HG03135 (cell line): ENCODE data around the gene MEGF8.

Source experiments
- ATAC-seq: cut with Tn5 transposase; IDR thresholded peaks from one replicate; pipeline ENCODE4 v1.9.1; 2021; ENCODE audit warnings: mild to moderate bottlenecking, moderate library complexity; ENCODE audit not compliant: unreplicated experiment

The MEGF8 gene

DNA sequence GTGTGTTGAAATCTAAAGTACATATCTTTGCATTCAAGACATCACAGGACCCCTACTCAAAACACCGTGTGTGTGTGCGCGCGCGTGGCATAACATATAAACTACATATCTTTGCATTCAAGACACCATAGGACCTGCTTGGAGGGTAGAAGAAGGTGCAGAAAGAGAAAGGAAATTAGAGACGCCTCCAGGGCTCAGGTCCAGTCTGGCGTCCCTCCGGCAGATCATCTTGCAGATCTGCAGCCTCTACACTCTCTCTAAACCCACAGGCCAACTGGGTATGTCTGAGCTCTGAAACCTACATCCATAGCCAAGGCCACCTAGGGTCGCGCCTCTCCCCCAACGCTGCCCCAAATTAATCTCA, 22.4 kb upstream of the MEGF8 start:
- ATAC-seq = no peak

DNA sequence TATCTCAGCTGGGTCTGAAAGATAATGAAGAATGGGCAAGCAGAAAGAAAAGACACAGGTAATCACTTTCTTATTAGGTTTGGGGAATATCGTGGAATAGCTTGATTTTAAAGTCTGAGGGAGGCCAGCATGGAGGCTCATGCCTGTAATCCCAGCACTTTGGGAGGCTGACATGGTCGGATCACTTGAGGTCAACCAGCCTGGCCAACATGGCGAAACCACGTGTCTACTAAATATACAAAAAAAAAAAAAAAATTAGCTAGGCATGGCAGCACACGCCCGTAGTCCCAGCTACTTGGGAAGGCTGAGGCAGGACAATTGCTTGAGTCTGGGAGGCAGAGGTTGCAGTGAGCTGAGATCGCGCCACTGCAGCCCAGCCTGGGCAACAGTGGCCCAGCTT, 21.6 kb upstream of the MEGF8 start:
- ATAC-seq = no peak

DNA sequence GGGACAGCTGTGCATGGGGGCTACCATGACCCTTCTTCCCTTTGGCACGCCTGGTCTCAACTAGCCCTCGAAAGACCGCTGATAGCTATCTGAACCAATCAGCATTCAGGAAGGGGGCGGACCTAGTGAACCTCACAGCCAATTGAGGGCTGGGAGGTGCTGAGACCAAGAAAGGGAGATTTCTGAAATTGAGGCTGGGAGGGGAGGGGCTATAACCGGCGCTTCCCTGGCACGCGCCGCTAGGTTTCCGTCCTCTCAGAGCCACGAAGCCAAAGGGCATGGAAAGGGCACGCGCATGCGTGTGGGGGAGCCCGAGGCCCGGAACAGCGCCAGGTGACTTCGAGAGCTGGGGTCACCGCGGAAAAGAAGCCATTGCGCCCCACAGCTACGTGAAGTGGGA, 18.8 kb upstream of the MEGF8 start:
- no peak for ATAC-seq

DNA sequence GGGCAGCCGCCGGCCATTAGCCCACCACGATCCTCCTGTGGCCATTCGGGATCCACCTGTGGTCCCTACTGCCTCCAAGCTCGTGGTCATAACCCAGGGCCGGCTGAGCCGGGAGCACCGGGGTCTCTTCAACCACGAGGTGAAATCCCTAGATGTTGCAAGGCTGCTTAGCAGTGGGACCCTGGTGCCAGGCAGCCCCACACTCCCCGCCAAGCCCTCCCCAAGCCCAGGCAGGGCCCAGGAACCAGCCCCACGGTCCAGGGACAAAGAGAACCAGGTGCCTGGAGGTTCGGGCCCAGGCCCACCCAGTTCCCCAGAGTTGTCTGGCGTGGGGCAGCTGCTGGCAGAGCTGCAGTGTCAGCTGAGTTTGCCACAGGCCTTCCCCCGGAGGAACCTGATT, 15.7 kb upstream of the MEGF8 start:
- no peak for ATAC-seq

DNA sequence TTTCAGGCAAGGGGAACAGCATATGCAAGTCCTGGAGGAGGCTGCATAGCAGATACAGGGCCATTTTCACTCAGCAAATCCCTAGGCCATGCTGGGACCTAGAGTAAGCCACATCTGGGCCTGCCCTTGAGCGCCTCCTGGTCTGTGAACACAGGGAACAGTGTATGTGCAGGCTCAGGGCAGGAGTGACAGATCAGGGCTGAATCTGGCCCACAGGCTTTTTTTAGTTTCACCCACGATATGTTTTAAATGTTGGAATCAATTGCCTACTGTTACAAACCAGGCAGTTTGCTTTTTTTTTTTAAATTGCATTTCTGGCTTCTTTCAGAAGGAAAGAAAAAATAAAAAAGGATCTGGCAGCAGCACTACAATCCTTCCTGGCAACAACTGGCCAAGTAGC, 13.8 kb upstream of the MEGF8 start:
- ATAC-seq = no peak

DNA sequence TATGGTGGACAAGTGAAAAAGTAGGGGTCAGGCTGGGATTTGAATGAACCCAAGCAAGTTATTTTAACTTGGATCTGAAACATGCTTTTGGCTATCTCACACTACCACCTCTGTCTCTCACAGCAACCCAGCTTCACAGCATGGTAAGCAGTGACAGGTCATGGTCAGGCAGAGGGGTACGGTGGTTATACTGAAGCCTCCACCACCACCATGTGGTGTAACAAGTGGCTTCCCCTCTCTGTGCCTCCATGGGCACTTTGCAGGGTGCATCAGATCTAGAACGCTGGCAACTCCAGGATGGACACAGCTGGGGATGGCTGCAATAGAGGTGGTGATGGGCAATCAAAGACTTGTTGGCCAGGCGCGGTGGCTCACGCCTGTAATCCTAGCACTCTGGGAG, 13.1 kb upstream of the MEGF8 start:
- ATAC-seq = no peak

DNA sequence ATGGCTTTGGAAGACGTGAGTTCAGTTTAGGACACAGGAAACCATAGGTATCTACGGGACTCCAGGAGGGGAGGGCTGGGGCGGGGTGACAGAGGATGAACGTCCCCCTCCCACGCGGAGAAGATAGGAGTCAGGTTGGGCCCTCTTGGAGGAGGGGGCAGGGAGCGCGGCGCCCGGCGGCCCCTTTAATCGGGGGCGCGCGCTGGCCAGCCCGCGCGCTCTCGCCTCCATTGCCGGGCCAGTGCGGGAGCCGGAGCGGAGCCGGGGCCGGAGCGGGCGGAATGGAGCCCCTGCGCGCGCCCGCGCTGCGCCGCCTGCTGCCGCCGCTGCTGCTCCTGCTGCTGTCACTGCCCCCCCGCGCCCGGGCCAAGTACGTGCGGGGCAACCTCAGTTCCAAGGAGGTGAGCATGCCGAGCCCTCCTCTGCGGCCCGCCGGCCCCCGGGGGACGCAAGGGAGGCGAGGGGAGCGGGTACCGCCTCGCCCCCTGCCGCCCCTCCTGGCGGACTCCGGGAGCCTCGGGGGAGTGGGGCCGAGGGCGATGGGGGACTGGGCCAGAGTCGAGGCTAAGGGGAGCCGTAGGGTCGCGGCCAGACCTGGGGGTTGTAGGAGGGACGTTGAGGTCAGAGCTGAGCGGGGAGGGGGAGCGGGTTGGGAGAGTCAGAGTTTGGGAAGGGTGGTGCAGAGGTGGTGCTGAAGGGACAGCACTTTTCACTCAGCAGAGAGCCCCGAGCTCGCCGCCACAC, 12.2 kb upstream of the MEGF8 start, which contains the start of gene TMEM145:
Gene TMEM145, plus strand, starts transcription at position 214 of the 744 bp plus-strand sequence. Its CDS starts 68 bp downstream, at position 282.
- no peak for ATAC-seq

DNA sequence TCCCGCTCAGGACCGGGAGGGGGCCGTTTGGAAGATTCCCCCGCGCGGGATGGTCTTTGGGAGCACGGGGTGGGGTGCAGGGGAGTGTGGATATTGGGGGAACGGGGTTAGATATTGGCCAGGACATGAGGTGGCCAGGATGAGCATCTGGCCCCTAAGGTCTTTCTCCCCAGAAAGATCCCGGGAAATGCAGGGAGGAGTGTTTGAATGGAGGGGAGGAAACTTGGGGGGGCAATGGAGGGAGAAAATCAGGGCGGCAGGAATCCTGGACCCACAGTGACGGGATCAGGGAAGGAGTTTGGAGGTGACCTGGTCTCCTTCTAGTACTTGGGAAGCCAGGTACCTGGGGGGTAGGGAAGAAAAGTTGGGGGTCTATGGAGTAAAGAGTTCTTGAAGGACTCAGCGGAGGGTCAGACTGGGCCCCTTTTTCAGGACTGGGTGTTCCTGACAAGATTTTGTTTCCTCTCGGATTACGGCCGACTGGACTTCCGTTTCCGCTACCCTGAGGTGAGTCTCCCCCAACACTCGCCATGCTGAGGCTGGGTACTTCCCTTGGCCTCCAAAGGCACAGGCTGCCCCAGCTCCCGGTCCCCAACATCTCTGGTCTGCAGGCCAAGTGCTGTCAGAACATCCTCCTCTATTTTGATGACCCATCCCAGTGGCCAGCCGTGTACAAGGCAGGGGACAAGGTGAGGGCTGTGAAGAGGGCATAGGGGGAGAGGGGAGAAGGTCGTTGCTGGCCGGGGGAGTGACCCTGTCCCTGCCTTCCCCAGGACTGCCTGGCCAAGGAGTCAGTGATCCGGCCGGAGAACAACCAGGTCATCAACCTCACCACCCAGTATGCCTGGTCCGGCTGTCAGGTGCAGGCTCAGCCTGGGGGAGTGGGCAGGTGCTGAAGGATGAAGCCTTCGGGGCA, 11.3 kb upstream of the MEGF8 start:
- no peak for ATAC-seq

DNA sequence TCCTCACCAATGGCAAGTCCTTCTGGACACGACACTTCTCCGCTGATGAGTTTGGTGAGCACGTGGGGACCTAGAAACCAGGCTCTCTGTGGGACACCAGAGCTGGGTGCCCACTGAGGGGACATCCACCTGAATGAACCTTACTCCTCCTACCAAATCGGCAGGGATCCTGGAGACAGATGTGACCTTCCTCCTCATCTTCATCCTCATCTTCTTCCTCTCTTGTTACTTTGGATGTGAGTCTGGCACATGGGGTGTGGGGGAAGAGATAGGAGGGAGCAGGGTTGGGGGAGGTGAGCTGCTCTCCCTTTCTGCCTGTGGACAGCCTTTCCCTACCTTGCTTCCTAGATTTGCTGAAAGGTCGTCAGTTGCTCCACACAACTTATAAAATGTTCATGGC, 10.4 kb upstream of the MEGF8 start:
- no peak for ATAC-seq

DNA sequence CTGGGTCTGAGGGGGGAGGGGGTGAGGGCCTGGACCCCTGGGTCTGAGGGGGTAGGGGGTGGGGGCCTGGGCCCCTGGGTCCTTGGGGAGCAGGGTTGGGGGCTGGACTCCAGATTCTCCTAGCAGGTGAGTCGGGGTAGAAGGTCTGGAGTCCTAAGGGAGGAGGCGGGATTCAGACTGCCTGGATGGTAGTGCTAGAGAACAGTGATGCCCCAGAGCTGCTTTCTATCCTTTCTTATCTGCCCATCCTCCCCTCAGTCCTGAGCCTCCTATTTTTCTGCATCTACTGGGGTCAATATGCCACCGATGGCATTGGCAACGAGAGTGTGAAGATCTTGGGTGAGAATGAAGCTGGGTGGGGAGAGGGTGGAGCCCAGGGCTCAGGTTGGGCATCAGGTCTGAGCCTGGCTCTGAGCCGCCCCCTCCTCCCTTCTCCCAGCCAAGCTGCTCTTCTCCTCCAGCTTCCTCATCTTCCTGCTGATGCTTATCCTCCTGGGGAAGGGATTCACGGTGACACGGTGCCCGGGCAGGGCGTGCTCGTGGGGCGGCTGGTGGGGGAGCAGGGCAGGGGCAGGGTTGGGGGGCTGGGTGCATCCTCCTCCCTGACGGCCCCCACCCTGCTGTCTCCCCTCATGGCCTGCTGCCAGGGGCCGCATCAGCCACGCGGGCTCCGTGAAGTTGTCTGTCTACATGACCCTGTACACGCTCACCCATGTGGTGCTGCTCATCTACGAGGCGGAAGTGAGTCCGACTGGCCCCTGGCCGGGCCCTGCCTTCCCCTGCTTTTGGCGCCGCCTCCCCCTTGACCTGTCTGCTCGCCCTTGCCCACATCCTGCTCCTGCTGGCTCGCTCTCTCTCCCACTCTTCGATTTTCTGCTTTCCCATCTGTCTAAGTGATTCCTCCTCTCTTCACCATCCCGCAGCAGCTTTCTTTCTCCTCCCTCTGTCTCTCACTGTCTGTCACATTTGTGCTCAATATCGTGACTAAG, 8.9 kb upstream of the MEGF8 start:
- ATAC-seq = no peak

DNA sequence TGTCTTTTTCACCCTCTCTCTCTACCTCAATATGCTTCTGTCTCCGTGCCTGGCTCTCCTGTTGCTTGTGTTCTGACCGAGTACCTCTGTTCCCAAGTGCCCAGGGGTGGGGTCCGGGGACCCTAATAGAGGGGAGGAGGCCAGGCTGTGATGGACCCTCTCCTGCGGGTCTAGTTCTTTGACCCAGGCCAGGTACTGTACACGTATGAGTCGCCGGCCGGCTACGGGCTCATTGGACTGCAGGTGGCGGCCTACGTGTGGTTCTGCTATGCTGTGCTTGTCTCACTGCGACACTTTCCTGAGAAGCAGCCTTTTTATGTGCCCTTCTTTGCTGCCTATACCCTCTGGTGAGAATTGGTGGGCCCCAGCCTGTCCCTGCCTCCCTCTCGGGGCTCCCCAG, 7.9 kb upstream of the MEGF8 start:
- no peak for ATAC-seq

DNA sequence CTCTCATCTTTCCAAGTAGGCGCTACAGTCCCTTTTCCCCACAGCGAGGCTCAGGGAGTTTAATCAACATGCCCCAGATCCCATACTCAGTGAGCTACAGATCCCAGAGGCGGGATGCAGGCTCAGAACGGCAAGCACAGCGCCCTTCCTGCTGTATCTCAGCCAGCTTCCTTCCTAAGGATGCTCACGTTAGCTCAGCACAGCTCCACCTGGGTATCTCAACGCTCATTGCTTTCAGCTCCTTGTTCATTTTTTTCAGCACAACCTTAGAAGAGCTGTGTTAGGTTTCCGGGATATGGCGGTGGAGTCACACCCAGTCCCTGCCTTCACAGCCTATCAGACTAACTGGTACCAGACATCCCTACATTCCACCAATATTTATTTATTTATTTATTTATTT, 3.1 kb upstream of the MEGF8 start:
- no peak for ATAC-seq

DNA sequence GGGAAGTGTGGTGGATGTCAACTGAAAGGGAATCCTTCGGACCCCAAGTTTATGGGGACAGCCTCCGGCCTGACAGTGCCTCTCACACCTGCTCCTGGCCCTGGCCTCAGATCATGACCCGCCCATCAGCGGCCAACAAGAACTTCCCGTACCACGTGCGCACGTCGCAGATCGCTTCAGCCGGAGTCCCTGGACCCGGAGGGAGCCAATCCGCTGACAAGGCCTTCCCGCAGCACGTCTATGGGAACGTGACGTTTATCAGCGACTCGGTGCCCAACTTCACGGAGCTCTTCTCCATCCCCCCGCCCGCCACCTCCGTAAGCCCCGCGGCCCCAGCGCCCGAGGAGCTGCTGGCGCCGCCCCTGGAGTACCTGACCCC, 2.0 kb upstream of the MEGF8 start:
- ATAC-seq = no peak

DNA sequence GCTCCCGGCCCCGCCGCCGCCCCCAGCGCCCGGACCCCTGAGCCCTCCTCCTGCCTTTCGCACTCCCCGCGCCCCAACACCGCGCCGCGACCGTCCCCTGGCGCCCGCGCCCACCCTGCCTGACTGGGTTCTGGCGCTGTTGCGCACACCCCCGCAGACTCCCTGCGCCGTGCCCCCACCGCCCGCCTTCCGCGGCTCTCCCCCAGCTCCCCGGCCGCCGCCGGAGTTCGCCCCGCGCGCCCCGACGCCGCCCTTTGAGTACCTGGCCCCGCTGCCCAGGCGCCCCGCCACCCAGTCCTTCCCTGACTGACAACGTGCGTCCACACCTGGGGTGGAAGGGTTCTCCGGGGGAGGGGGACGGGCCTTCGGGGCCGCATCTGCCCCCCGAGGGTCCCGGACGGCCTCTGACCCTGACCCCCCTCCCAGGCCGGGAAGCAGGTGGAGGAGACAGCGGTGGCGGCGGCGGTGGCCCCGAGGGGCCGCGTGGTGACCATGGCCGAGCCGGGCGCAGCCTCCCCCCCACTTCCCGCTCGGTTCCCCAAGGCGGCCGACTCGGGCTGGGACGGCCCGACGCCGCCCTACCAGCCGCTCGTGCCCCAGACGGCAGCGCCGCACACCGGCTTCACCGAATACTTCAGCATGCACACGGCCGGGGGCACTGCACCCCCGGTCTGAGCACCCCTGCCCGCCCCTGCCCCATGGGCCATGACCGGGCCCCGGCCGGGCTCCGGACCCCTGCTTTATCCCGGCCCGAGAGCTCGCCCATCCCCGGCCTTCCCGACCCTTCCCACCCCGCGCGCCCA, 1.4 kb upstream of the MEGF8 start:
- ATAC-seq = no peak

DNA sequence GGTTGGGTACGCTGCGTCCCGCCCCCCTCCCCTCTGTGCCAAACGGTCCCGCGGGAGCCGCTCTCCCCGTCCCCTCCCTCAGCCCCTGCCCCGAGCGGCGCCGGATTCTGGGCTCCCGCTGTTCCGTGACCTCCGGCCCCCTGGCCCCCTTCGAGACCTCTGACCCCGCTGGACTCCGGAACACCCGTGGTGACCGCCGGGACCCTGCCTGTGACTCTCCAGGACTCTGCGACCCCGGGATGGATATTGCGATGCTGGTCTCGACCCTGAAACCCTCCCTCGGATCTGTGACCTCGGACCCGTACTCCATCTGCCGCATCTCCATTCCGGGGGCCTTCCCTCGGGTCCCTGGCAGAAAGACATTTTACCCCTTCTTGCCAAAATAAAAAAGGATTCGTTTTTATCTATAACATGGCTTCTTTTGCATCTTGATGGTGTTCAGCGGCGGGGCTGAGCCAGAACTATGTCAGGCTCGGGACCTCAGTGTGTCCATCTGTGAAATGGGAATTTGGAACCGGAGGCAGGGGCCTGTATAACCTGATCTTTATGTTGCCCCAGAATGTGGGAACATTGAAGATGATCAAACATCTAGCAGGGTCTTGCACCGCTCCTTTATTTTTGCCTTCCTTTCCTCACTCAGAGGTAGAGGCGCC, 654 bp upstream of the MEGF8 start:
- no peak for ATAC-seq

DNA sequence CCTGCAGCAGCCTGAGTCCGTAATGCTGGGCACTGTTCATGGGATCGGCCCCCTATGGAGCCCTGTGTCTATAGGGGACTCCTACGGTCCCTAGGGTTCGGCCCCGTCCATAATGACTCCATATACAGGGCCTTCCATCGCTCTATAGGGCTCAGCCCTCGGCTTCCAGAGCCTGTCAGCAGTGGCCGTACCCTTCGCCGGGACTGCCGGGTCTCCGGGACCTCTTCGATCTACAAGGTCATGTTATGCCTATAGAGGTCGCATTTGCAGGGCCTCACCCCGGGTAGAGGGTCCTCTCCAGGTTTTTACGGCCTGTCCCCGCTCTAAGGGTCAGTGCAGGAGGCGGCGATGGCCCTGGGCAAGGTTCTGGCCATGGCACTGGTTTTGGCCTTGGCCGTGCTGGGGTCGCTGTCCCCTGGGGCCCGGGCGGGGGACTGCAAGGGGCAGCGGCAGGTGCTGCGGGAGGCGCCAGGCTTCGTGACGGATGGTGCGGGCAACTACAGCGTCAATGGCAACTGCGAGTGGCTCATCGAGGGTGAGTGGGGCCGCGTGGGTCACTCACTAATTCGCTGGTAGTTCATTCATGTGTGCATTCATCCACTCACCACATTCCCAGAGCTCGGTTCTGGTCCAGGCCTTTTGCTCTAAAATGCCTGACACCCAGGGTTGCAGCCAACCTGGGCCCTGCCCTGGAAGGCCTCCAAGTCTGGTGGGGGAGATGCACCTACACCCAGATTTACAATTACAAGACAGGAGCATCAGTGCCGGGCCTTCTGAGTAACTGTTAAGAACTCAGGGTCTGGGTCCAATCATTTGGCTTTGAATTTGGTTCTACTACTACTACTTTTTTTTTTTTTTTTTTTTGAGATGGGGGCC, 699 bp downstream of the MEGF8 start:
- peak; percentile 14 for ATAC-seq

DNA sequence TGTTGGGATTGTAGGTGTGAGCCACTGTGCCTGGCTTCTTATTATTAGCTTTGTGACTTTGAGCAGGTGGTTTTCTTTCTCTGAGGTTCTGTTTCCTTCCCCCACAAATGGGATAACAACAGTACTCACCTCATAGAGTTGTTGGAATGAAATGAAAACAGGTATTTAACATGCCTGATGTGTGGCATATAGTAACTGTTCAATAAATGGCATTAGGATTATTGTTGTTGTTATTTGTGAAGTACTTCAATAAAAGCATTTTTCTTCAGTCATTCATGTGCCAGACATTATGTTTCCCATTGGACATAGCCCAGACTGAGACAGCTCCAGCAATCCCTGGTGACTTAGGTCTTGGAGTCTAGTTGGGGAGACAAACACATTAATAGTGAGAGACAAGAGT, 1.5 kb downstream of the MEGF8 start:
- ATAC-seq = no peak

DNA sequence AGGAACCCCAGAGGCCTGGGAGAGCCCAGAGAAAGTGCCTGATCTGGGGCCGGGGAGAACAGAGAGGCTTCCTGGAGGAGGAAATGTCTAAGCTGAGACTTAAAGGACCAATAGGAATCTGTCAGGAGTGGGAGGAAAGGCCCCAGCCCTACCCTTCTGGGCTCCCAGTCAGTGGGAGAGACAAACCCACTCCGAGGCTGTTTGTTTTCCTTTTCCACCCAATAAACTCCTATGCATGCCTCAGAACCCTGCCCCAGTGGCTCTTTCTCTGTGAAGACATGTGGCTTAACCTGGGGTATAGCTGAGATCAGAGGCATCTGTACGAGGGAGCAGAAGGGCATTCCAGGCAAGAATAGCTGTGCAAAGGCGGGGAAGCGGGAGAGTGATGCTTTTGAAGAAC, 1.9 kb downstream of the MEGF8 start:
- ATAC-seq = no peak

DNA sequence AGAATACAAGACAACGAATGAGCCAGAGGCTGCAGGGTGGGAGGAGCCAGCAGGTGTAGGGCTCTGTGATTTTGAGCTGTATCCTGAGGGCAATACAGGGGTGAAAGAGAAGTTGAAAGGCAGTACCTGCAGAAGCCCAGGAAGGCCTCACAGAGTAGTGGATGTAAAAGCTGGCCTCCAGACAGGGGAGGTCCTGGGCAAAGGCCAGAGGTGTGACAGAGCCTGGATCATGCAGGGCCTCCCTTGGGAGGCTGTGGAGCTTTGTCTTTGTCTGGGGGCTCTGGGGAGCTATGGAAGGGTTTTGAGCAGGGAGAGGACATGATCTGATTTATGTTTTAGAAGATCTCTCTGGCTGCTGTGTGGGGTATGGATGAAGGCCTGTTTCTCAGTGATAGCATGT, 2.7 kb downstream of the MEGF8 start:
- ATAC-seq = no peak
